Measurements from ENCODE around the gene NNAT.

GRCh38 chr20:37531856-37532255 lies 10.8 kb downstream of the NNAT start:
- TF ChIP-seq CTCF (IDR thresholded peaks at IDR 0.05), result no peak
- no peak for TF ChIP-seq POLR2A (IDR thresholded peaks at IDR 0.05)

Data from uterus (tissue), 2 donors.